HG03095 (cell line): ENCODE measurements around the gene GABBR1.

Source experiments
- ATAC-seq: cut with Tn5 transposase; IDR thresholded peaks from one replicate; pipeline ENCODE4 v1.9.1; 2021; ENCODE audit warnings: moderate library complexity; ENCODE audit not compliant: unreplicated experiment

The GABBR1 gene

GRCh38 chr6:29577544-29577943, 55.4 kb downstream of the GABBR1 start:
- ATAC-seq = no peak

- no peak for ATAC-seq
Observed at GRCh38 chr6:29576056-29576455, 56.9 kb downstream of the GABBR1 start.

DNA sequence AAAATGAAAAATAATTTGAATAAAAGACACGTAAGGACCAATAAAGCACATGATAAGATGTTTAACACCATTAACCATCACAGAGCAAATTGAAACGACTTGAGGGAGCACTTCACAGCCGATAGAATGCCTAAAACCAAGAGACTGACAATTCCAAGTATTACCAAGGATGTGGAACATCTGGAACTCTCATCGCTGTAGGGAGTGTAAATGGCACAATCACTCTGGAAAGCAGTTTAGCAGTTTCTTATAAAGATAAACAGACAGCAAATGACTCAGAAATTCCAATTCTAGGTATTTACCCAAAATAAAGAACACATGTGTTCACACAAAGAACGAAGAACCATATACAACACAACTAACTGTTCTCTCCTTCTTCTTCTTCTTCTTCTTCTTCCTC, 65.0 kb downstream of the GABBR1 start:
- ATAC-seq = no peak

DNA sequence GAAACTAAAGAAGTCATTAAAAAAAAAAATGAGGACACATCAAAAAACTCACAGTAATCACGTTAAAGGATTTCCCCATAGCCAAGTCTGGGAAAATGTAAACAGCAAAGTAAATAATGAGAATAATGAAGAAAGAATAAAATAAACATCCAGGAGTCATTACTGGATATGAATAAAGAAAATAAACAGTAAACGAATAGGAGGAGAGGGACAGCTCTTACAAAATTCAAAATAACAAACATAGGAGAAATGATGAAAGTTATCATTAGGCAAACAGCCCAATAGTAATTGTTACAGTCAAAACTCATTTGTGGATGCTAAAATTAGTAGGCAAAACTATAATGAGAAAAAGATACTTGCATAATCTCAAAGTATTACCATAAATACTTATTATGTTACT, 65.4 kb downstream of the GABBR1 start:
- ATAC-seq = no peak

- ATAC-seq = no peak
Observed at GRCh38 chr6:29566856-29567255, 66.1 kb downstream of the GABBR1 start.

DNA sequence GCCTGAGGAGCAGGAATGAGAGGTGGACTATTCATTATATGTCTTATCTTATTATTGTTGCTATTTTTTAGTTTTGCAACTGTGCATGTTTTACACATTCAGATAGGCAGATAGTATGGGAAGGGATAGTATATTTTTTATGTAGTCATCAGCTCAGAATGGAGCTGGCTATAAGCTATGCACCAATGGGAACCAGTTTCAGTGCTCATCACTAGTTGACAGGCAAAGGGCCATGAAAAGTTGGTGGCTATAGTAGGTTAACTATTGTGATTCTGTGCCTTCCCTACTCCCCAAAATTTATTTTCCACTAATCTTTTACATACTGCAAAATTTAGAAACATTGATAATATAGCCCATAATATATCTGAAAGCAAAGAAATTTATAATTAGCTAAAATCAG, 68.1 kb downstream of the GABBR1 start:
- peak; percentile 50 for ATAC-seq

DNA sequence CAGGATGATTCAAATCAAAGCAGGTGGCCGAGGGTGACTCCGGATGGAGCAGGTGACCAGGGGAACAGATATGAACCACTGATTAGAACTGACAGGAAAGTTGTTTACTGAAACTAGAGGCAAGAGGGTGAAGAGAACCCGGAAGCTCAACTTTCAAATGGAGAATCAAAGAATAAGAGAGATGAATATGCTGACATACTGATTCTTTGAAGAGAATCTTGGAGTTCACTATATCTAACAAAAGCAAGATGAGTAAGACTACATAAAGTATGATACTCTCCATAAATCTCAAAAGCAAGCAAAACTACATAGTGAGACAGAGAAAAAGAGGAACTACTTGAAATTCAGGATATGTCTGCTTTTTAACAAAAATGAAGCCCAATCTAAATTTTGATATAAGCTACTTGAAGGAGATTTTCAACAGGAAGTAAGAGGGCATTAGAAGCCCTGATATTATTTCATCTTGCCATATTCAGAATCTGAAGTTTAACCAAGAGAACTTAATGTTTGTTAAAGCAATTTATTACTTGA, 69.5 kb downstream of the GABBR1 start:
- ATAC-seq = no peak

GRCh38 chr6:29561606-29562181, 71.3 kb downstream of the GABBR1 start:
- no peak for ATAC-seq

- no peak for ATAC-seq
Observed at GRCh38 chr6:29561091-29561490, 71.9 kb downstream of the GABBR1 start.

DNA sequence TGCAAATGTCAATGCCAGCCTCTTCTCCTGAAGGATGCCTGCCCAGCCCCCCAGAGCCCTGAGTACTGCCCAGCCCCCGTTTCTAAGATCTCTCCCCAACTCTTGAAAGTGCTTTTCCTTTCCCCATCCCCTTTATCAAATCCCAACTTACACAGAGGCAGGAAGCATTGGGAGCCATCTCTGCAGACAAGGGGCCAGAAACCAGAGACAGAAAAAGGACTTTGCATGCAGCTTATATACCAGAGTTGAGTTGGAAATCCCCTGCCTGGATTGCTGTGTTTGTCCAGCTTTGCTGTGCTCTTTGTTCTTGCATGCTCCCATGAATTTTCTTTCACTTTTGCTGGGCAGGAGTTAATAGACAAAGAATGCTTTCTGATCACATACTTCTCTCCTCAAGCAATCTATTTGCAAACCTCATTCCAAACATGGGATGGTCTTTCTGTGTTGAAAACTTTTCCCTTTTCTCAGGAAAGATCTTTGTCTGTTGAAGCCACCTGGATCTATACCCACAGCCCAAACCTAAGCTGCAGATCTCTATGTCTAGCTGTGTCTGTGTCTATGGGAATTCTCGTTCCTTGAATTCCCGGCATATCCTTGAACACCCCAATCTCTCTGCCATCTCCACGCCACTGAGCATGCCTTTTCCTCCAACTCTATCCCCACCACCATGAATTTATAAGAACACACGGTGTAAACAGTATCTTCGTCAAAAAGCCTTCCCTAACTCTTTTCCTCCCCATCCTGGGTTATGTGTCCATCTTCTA, 73.3 kb downstream of the GABBR1 start, which contains the start of gene UBD:
Gene UBD (minus strand): TSS at position 209 of the 764 bp plus-strand sequence. CDS start 31 bp downstream, at position 178.
- no peak for ATAC-seq

DNA sequence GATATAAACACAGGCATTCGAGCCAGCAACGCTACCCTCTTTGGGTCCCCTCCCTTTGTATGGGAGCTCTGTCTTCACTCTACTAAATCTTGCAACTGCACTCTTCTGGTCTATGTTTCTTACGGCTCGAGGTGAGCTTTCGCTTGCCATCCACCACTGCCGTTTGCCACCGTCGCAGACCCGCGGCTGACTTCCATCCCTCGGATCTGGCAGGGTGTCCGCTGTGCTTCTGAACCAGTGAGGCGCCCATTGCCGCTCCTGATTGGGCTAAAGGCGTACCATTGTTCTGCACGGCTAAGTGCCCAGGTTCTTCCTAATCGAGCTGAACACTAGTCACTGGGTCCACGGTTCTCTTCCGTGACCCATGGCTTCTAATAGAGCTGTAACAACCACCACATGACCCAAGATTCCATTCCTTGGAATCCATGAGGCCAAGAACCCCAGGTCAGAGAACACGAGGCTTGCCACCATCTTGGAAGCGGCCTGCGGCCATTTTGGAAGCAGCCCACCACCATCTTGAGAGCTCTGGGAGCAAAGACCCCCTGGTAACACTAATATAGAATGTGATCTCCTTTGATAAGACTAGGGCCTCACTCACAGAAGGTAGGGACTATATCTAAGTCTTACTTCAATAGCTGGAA, 74.4 kb downstream of the GABBR1 start:
- ATAC-seq = no peak

DNA sequence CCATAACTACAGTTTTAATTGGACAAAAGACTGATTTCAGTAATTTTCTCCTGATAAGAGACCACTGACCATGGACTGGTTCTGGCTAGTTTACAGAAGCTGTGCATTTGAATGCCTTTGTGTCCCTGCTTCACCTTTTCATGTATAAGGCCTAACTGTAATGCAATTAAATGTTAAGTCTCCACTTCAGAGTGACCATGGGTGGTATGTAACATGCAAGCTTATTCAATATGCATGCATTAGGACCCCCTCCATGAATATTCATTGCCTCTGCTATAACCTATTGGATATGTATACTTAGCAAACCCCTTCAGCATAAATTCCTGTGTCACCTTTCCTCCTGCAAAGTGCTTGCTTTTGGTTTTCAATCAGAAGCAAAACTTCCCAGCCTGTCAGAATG, 75.7 kb downstream of the GABBR1 start:
- no peak for ATAC-seq

- ATAC-seq = no peak
Observed at GRCh38 chr6:29554764-29555163, 78.2 kb downstream of the GABBR1 start.

DNA sequence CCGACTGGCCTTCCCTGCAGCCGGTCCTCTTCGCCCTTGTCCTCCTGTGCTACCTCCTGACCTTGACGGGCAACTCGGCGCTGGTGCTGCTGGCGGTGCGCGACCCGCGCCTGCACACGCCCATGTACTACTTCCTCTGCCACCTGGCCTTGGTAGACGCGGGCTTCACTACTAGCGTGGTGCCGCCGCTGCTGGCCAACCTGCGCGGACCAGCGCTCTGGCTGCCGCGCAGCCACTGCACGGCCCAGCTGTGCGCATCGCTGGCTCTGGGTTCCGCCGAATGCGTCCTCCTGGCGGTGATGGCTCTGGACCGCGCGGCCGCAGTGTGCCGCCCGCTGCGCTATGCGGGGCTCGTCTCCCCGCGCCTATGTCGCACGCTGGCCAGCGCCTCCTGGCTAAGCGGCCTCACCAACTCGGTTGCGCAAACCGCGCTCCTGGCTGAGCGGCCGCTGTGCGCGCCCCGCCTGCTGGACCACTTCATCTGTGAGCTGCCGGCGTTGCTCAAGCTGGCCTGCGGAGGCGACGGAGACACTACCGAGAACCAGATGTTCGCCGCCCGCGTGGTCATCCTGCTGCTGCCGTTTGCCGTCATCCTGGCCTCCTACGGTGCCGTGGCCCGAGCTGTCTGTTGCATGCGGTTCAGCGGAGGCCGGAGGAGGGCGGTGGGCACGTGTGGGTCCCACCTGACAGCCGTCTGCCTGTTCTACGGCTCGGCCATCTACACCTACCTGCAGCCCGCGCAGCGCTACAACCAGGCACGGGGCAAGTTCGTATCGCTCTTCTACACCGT, 79.5 kb downstream of the GABBR1 start:
- ATAC-seq = no peak

DNA sequence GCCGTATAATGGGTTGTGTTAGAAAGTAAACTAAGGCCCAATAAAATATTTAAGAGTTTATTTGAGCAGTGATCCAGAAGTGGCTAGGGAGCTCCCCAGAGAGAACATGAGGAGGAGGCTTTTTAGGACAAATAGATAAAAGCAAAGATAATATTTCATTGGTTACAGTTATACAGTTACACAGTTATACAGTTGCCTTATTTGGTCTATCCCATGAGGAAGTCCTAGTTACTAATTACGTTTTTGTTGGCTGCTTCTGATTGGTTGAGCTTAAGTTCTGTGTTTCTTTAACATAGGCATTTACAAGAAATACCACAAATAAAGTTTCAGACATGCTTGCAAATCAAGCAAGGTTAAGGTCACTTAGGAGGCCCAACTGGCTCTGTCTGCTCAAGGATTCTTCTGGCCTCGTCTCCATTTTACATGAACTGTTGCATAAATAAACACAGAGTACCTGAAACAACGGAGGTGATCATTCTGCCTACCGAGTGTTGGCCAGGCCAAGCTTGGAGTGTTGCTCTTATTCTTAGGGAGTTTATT, 80.4 kb downstream of the GABBR1 start:
- ATAC-seq = no peak

DNA sequence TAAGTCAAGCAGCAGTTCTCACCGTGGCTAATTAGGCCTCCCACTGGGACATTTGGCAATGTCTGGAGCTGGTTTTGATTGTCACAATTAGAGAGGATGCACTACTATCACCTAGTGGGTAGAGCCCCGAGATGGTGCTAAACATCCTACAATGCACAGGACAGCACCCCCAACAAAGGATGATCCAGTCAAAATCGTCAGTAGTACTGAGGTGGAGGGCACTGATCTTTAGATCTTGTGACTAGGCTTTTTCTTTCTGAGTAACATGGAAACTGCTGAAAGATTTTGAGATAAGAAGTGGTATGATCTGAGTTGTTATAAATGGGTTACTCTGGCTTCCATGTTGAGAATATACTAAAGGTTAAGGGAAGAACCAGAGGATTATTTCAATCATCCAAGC, 85.4 kb downstream of the GABBR1 start:
- ATAC-seq = no peak

DNA sequence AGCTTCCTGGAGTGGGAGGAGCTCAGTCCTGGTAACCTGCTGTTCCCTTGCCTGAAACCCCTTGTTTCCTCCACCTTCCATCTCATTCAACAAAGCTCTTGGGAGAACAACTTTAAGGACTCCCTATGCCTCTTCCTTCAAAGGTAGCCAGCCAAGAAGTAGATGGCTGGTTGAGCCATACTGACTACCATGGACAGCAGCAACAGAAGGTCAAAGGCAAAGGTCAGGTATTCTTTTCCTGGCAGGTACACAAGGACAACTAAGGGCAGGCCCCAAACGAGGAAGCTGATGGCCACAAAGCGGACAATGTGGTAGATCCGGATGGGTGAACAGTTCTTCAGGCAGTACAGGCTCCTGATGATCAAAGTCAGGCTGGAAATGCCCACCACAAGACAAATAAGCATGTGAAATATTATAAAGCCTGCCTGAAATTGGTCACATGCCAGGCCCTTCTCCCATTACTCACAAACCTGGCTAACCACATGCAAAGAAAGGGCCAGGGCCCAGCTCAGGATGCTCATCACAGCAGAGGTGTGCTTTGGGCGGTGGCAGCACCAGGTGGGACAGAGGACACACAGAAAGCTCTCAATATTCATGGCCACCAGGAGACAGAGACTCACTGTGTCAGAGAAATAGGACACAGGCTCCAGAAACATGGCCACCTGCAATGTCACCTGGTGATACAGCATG, 95.1 kb downstream of the GABBR1 start:
- no peak for ATAC-seq

DNA sequence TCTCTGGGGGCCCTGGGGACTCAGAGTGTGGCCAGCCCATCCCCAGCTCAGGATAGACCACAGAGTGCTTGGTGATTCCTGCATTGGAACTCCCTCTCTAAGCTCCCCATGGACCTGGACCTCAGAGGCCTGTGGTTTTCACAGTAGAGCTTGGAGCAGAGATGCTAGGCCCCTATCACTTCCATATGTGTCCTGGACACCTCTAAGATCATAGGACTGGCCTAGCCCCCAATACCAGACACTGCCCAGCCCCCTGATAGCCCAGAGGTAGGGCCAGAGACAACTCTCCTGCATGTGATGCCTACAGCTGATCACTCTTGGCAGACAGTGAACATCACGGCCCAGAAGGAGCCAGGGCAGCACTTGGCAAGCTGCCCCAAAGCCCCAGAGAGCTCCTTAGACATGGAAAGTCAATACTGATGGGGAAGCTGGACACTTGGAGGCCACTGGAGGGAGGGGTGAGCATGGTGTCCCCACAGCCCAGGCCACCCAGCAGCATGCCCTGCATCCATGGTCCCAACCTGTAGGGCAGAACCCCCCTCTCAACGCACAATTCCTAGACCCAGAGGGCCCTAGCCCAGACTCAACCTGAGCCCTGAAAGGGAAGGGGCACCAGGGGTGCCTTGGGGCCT, 100.5 kb downstream of the GABBR1 start:
- ATAC-seq = no peak

- ATAC-seq = peak; percentile 55
Observed at GRCh38 chr6:29531668-29532067, 101.3 kb downstream of the GABBR1 start.
